Activated CD8-positive, alpha-beta memory T cell treated with anti-CD3 and anti-CD28 coated beads for 24 hours (primary cell): ENCODE results near the gene CCDC80.

ENCODE experiments used
- DNase-seq: peaks from one replicate; pipeline ENCODE4 v3.0.0-alpha.2; 2020

CCDC80 gene

GRCh38 chr3:112632596-112632995 lies 8.3 kb downstream of the CCDC80 start:
- no peak for DNase-seq

- DNase-seq = no peak
These were observed 9.7 kb downstream of the CCDC80 start for GRCh38 chr3:112631257-112631656.

GRCh38 chr3:112629425-112629824 lies 11.5 kb downstream of the CCDC80 start:
- no peak for DNase-seq

GRCh38 chr3:112627919-112628466 lies 12.9 kb downstream of the CCDC80 start:
- no peak for DNase-seq

GRCh38 chr3:112627419-112627818 lies 13.5 kb downstream of the CCDC80 start:
- DNase-seq = no peak

GRCh38 chr3:112623717-112624116 lies 17.2 kb downstream of the CCDC80 start:
- DNase-seq = no peak

GRCh38 chr3:112623213-112623612 lies 17.7 kb downstream of the CCDC80 start:
- DNase-seq = no peak

- DNase-seq = no peak
These were observed 21.6 kb downstream of the CCDC80 start for GRCh38 chr3:112619295-112619694.

GRCh38 chr3:112617285-112617684 lies 23.7 kb downstream of the CCDC80 start:
- DNase-seq = no peak

GRCh38 chr3:112615989-112616731 lies 24.8 kb downstream of the CCDC80 start:
- no peak for DNase-seq

- no peak for DNase-seq
These were observed 29.0 kb downstream of the CCDC80 start for GRCh38 chr3:112611752-112612515.

GRCh38 chr3:112610121-112610520 lies 30.8 kb downstream of the CCDC80 start:
- no peak for DNase-seq

- no peak for DNase-seq
These were observed 33.1 kb downstream of the CCDC80 start for GRCh38 chr3:112607863-112608262.

GRCh38 chr3:112606098-112606497 lies 34.8 kb downstream of the CCDC80 start:
- DNase-seq = no peak

GRCh38 chr3:112605285-112605684 lies 35.7 kb downstream of the CCDC80 start:
- DNase-seq = no peak

- DNase-seq = no peak
These were observed 36.4 kb downstream of the CCDC80 start for GRCh38 chr3:112604536-112604935.

- DNase-seq = no peak
These were observed 38.6 kb downstream of the CCDC80 start for GRCh38 chr3:112602217-112602838.

GRCh38 chr3:112598731-112599130 lies 42.2 kb downstream of the CCDC80 start:
- DNase-seq = no peak

GRCh38 chr3:112597945-112598344 lies 43.0 kb downstream of the CCDC80 start:
- DNase-seq = no peak

- DNase-seq = no peak
These were observed 46.1 kb downstream of the CCDC80 start for GRCh38 chr3:112594856-112595255.

GRCh38 chr3:112593258-112593657 lies 47.7 kb downstream of the CCDC80 start:
- DNase-seq = no peak

- no peak for DNase-seq
These were observed 53.6 kb downstream of the CCDC80 start for GRCh38 chr3:112587336-112587735.

- no peak for DNase-seq
These were observed 55.2 kb downstream of the CCDC80 start for GRCh38 chr3:112585782-112586181.

GRCh38 chr3:112583105-112583504 lies 57.8 kb downstream of the CCDC80 start:
- no peak for DNase-seq
